Astrocyte (in vitro differentiated cells and primary cell): ENCODE data around the gene GOSR1. TPM values are rescaled to one million over a fixed set of nuclear protein-coding genes. Genes with fewer than 3 reads are reported as not detected.

Source experiments
- DNase-seq: peaks from one replicate; pipeline ENCODE4 v3.0.0-alpha.2; 2010; ENCODE audit warnings: low read depth
- FAIRE-seq: peaks from 2 replicates; lab custom pipeline; 2011; peaks lifted over from hg19 to GRCh38; lab: Jason Lieb, UNC
- H2AFZ ChIP-seq: 2 replicates; pipeline ENCODE4 v1.6.0; 2012; ENCODE audit warnings: low read depth, low read length, inconsistent platforms
- H3K27ac ChIP-seq: 2 replicates; pipeline ENCODE4 v1.5.1; 2011; ENCODE audit warnings: low read depth, low read length, inconsistent platforms
- H3K27me3 ChIP-seq: 2 replicates; pipeline ENCODE4 v1.6.0; 2011; ENCODE audit warnings: low read length, inconsistent platforms; ENCODE audit not compliant: insufficient read depth
- H3K36me3 ChIP-seq: 2 replicates; pipeline ENCODE4 v1.5.1; 2011; ENCODE audit warnings: low read length, inconsistent platforms; ENCODE audit not compliant: insufficient read depth
- H3K4me1 ChIP-seq: 2 replicates; pipeline ENCODE4 v1.5.1; 2011; ENCODE audit warnings: low read length, inconsistent platforms; ENCODE audit not compliant: insufficient read depth
- H3K4me2 ChIP-seq: 2 replicates; pipeline ENCODE4 v1.6.0; 2012; ENCODE audit warnings: low read length, inconsistent platforms
- H3K4me3 ChIP-seq: 2 replicates; pipeline ENCODE4 v1.5.1; 2011; ENCODE audit warnings: low read depth, mild to moderate bottlenecking, low read length, inconsistent platforms; ENCODE audit not compliant: insufficient read depth
- H3K79me2 ChIP-seq: 2 replicates; pipeline ENCODE4 v1.6.0; 2012; ENCODE audit warnings: mild to moderate bottlenecking, low read length, inconsistent platforms; ENCODE audit not compliant: insufficient read depth
- H3K9ac ChIP-seq: 2 replicates; pipeline ENCODE4 v1.6.0; 2012; ENCODE audit warnings: mild to moderate bottlenecking, low read length, inconsistent platforms
- H3K9me3 ChIP-seq: 2 replicates; pipeline ENCODE4 v1.5.1; 2012; ENCODE audit warnings: low read depth, mild to moderate bottlenecking, low read length, inconsistent platforms; ENCODE audit not compliant: insufficient read depth
- H4K20me1 ChIP-seq: 2 replicates; pipeline ENCODE4 v1.6.0; 2012; ENCODE audit warnings: low read length, inconsistent platforms; ENCODE audit not compliant: insufficient read depth
- H3K27ac Mint-ChIP-seq: one replicate; pipeline ENCODE4 v1.8.0; 2021; ENCODE audit warnings: mild to moderate bottlenecking, mixed read lengths; ENCODE audit not compliant: unreplicated experiment
- H3K27me3 Mint-ChIP-seq: one replicate; pipeline ENCODE4 v1.8.0; 2021; ENCODE audit warnings: low read depth, mixed read lengths; ENCODE audit not compliant: unreplicated experiment
- H3K36me3 Mint-ChIP-seq: one replicate; pipeline ENCODE4 v1.8.0; 2021; ENCODE audit warnings: low read depth, mixed read lengths; ENCODE audit not compliant: unreplicated experiment
- H3K4me1 Mint-ChIP-seq: one replicate; pipeline ENCODE4 v1.8.0; 2021; ENCODE audit warnings: low read depth, mixed read lengths; ENCODE audit not compliant: unreplicated experiment
- H3K4me3 Mint-ChIP-seq: one replicate; pipeline ENCODE4 v1.8.0; 2021; ENCODE audit warnings: mild to moderate bottlenecking, moderate library complexity, mixed read lengths; ENCODE audit not compliant: unreplicated experiment
- H3K9me3 Mint-ChIP-seq: one replicate; pipeline ENCODE4 v1.8.0; 2021; ENCODE audit warnings: mild to moderate bottlenecking, mixed read lengths; ENCODE audit not compliant: unreplicated experiment
- CTCF ChIP-seq: IDR thresholded peaks from 2 replicates; pipeline ENCODE4 v1.5.1; 2011; ENCODE audit warnings: low read depth, mild to moderate bottlenecking, inconsistent platforms, low read length, moderate library complexity; ENCODE audit not compliant: insufficient read depth
- EZH2 ChIP-seq: IDR thresholded peaks from 2 replicates; pipeline ENCODE4 v1.6.1; 2012; ENCODE audit warnings: mild to moderate bottlenecking, low read length, inconsistent platforms; ENCODE audit not compliant: insufficient read depth
- total RNA-seq: library from RNA; stranded (reverse); gene quantifications from 2 replicates; pipeline ENCODE4 v1.2.1, GENCODE V29; 2021

Gene GOSR1
- total RNA-seq, 1 donor from 2014 or later: 49.3 TPM

DNA sequence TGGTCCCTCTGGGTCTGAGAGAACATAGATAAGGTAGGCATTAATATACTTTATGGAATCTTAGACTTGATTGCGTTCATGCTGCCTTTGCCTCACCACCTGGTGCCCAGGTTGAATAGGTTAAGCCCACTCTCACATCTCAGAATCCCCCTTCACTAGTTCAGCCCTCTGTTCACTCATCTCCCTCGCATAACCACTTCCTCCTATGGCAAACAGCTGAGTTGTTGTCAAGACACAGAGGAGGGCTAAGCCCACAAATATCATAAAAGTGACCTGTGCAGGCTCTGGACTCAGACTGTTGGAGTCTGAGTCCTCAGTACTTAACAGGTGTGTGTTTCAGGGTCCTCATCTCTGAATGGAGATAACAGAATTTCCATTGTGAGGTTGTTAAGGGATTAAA is 55.7 kb downstream of the GOSR1 start:
- DNase-seq: no peak
- peaks cover 3% of the 10 kb centered on the region for H3K27me3 Mint-ChIP-seq
- Histone ChIP-seq H2AFZ (no peak overlapping the region), H3K9ac (no peak overlapping the region), H3K79me2 (no peaks in the 10 kb centered on the region), H3K27ac (no peak overlapping the region), H3K4me1 (peaks cover 7% of the 10 kb centered on the region), H3K4me3 (no peak overlapping the region), H3K36me3 (no peaks in the 10 kb centered on the region), H3K9me3 (no peaks in the 10 kb centered on the region), H4K20me1 (no peaks in the 10 kb centered on the region), H3K27me3 (no peaks in the 10 kb centered on the region), H3K4me2 (no peak overlapping the region)
- TF ChIP-seq EZH2: no peak
- no peak for TF ChIP-seq CTCF
- no peaks in the 10 kb centered on the region for H3K4me1 Mint-ChIP-seq
- H3K36me3 Mint-ChIP-seq: peaks cover 3% of the 10 kb centered on the region
- no peaks in the 10 kb centered on the region for H3K9me3 Mint-ChIP-seq
- peak overlapping the region; percentile 59 for H3K27ac Mint-ChIP-seq
- no peak overlapping the region for H3K4me3 Mint-ChIP-seq
- no peak for FAIRE-seq

- no peak for FAIRE-seq
- no peak overlapping the region for H3K27ac ChIP-seq
- no peak for DNase-seq
These were observed 57.1 kb downstream of the GOSR1 start for GRCh38 chr17:30534298-30534697.

More at GRCh38 chr17:30534298-30534697, 57.1 kb downstream of the GOSR1 start:
- Histone ChIP-seq H3K4me1 (peaks cover 7% of the 10 kb centered on the region), H3K4me2 (no peak overlapping the region), H3K4me3 (no peak overlapping the region), H2AFZ (no peak overlapping the region), H3K9me3 (no peaks in the 10 kb centered on the region), H3K79me2 (no peaks in the 10 kb centered on the region), H4K20me1 (no peaks in the 10 kb centered on the region), H3K9ac (no peak overlapping the region), H3K36me3 (no peaks in the 10 kb centered on the region), H3K27me3 (no peaks in the 10 kb centered on the region)
- Mint-ChIP-seq H3K9me3 (no peaks in the 10 kb centered on the region), H3K4me1 (no peaks in the 10 kb centered on the region), H3K27me3 (peaks cover 3% of the 10 kb centered on the region), H3K27ac (no peak overlapping the region), H3K4me3 (no peak overlapping the region), H3K36me3 (peaks cover 3% of the 10 kb centered on the region)
- TF ChIP-seq CTCF: no peak
- TF ChIP-seq EZH2: no peak
